NCI-H748 (cell line): ENCODE data around the gene SLC43A3.
"Not testable (repeated sequence)": the region's sequence is repeated elsewhere in the genome, so short reads cannot be mapped to it uniquely, and the experiment has no call there.

ENCODE experiments used
- DNase-seq: peaks from one replicate; lab custom pipeline; 2025; ENCODE audit not compliant: unreplicated experiment; lab: John Stamatoyannopoulos, UW

Gene SLC43A3

GRCh38 chr11:57407941-57408475 lies 18.9 kb downstream of the SLC43A3 start:
- DNase-seq, result no peak

DNA sequence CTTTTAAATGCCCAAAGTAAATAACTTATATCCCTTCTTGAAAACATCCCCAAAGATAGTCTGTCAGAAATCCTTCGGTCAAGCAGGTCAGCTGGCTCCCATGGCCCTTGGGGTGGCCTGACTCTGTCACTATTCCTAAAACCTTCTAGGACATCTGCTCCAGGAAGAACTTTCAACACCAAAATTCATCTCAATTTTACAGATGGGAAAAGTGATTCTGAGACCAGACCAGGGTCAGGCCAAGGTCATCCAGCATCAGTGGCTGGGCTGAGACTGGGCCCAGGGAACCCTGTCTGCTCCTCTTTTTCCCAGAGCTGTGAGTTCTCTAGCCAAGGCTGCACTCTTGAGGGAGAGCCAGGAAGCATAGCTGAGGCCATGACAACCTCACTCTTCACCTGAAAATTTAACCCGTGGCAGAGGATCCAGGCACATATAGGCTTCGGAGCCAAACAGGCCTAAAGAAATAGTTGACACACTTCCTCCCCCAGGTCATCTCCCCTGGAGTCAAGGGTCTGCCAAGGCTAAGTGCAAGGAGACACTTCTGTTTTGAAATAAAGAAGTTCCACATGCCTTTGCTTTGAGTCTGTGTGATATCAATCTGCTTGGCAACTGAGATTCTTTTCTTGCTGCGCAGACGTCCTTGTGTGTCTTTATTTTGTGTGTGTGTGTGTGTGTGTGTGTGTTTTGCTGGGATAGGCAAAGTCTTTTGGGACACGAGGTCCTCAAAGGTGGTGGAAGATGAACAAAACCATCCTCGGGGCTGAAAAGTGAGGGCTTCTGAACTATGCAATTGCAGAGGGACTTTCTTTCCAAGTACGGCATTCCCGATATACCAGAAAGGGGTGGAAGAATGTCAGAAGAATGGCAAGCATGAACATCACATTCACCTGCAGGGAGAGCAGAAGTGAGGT lies 19.7 kb downstream of the SLC43A3 start:
- no peak for DNase-seq

DNA sequence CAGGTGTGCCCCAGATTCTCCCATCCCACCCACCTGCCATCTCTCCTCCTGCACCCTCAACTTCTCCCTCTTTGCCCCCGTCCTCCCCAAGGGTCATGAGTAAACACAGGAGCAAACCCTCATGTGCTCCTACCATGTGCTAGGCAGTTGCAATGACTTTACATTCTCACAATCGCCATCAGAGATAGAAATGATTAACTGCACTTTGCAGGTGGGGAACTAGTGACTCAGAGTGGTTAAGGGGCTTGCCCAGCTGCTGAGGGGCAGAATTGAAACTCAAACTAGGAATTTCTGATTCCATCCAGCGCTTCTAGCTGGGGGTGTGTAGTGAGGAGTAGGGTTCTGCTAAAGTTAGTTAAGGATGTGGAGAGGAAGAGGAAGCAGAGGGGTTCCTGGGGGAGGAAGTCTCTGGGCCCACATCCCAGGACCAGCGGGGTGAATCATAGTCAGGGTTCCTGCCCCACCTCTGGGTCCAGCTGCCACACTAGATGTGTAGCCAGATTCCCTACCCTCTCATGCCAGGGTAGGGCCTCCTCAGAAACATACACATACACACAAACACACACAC lies 20.5 kb downstream of the SLC43A3 start:
- DNase-seq, result no peak

- DNase-seq, result no peak
Observed at GRCh38 chr11:57405271-57405860, 21.6 kb downstream of the SLC43A3 start.

DNA sequence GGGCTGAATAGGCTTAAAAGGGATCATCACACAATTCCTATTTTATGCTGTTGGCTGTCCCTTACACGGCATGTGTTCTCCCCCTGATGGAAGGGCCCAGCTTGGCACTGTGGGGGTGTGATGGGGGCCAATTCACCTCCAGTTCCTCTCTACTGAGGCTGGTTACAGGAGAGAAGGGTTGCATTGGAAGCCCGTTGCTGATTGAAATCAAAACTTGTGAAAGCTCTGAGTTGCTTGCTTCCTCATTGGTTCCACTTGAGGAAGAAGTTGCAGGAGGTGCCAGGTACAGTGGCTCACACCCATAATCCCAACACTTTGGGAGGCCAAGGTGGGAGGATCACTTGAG lies 23.1 kb downstream of the SLC43A3 start:
- DNase-seq, result no peak

DNA sequence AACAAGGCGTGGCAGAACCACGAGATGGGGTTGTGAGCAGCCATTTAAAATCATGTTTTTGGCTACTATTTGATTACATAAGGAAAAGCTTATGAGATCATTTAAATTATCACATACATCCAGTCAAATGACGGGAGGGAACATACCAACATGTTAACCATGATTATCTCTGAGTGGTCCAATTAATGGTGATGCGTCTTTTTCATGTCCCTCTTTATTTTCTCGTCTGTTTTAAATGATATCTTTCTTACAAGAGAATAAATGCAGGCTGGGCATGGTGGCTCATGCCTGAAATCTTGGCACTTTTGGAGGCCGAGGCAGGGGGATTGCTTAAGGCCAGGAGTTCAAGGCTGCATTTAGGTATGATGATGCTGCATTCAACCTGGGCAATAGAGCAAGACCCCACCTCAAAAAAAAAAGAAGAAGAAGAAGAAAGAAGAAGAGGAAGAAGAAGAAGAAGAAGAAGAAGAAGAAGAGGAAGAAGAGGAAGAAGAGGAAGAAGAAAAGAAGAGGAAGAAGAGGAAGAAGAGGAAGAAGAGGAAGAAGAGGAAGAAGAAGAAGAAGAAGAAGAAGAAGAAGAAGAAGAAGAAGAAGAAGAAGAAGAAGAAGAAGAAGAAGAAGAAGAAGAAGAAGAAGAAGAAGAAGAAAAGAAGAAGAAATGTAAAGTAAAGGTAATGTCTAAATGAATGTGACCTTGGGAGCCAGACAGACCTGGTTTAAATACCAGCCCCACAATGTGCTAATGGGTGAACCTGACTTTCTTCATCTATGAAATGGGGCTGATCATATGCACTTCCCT lies 23.7 kb downstream of the SLC43A3 start:
- DNase-seq, result not testable (repeated sequence)

DNA sequence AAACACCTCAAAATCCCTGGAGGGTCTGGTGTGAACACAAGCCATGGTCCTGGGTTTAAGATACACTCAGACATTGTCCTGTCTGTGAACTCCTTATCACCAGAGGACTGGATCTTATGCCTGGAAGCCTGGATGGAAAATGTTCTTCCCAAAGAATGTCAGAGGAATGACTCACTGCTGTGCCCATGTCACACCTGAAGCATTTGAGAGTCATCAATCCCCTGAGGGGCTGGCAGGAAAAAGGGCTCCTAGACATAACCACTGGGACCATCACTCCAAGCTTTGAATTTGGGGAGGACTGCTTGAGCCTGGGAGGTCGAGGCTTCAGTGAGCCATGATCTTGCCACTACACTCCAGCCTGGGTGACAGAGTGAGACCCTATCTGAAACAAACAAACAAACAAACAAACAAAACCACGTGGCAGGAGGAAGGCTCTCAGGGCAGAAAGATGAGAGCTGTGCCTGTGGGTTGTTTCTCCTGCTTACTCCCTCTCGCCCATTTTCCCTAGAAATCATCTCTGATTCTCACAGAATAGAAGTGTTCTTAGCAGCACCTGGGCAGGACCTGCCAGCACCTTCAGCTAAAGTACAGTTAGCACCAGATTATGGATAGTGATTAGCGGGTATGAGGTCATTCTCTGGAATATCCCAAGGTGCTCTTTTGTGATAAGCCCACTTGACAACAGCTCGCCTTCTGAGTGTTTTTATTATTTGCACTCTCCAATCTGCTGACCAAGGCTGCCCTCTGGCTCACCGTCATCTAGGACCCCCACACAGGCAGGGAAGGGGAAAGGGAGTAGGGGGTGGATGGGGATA lies 24.5 kb downstream of the SLC43A3 start:
- DNase-seq, result peak; percentile 15

GRCh38 chr11:57399972-57400578 lies 26.8 kb downstream of the SLC43A3 start:
- no peak for DNase-seq

GRCh38 chr11:57399221-57399620 lies 27.7 kb downstream of the SLC43A3 start:
- DNase-seq, result no peak

- DNase-seq, result no peak
Observed at GRCh38 chr11:57397394-57397990, 29.4 kb downstream of the SLC43A3 start.

DNA sequence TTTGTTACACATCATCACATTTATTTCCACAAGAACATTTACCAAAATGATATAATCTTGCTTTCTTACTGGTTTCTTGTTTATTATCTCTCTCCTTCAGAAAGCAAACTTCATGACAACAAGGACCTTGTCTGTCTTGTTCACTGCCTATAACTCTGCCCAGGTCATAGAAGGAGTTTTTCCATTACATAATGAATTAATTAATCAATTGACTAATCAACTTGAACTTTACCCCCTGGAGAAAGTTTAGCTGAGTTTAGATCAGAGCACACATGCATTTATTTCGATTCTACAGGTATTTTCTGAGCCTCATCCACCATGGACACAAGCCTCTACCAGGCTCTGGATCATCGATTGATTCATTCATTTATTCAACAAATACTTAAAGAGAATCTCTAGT lies 30.2 kb downstream of the SLC43A3 start:
- DNase-seq, result no peak

- no peak for DNase-seq
Observed at GRCh38 chr11:57395905-57396623, 30.9 kb downstream of the SLC43A3 start.

DNA sequence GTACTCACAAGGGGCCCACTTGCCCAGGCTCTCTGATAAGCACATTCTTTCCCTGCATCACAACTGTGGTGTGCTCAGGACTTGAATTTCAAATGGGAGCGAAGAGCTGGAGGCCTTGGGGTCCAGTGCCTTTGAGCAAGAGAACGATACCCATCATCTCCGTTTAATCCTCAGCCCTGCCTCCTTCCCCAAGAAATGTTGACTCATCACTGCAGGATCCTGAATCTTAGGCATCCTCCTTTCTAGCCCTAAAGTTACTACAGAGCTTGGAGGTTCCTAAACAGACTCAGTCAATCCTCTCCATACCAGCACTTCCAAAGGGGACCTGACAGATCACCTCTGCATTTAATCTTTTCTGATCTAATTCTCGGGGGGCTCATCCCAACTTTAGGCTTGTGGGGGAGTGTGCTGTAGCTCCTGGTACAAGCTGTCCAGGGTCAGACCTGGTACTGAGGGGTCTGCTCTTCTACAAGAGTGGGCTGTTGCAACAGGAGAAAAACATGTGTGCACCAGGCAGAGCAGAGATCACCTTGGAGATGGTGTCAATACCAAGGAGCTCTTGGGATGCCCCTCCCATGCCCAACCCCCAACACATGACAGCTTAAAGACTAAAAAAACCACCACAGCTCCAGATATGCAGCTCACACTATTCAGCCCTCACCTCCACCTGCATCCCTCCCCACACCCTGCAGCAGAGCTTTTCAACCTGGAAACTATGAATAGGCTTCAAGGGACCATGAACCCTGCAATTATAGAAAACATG lies 32.5 kb downstream of the SLC43A3 start:
- no peak for DNase-seq

GRCh38 chr11:57392763-57393105 lies 34.2 kb downstream of the SLC43A3 start:
- no peak for DNase-seq

DNA sequence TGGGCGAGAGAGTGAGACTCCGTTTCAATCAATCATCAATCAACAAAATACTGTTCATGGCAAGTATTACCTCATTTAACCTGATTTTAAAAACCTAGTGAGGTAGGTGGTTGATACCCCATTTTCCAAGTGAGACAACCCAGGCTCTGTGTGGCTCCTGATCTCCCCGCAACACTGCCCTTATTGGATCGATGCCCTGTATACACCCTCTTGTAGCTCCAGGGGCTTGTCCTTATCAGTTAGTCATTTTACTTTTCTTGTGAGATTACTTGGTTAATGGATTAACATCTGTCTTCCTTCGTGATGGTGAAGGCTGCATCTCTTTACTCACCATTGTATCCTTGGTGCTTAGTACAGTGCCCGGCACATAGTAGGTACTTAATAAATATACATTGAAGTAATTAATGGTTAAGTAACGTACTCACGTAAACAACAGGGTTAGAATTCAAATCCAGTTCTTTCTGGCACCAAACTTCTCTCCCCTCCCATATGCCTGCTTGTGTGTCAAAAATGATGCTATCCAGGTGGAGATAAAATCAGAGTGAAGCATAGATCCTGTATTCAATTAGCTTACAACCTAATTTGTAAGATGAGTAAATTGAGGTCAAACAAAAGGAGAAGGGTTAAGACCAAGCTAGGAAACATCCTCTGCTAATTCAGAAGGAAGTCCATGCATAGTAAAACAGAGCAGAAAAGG lies 34.7 kb downstream of the SLC43A3 start:
- no peak for DNase-seq

DNA sequence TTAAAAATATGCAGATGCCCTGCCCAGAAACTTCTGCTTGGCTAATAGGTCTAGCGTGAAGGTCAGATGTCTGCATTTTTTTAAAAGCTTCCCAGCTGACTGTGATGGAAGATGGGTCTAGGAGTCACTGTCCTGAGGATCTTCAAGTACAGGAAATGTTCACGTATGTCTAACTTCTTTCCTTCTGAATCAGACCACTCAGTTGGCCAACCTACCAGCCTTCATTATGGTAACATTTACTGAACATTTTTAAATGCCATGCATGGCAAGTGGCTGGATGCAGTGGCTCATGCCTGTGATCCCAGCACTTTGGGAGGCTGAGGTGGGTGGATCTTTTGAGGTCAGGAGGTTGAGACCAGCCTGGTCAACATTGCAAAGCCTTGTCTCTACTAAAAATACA lies 35.4 kb downstream of the SLC43A3 start:
- no peak for DNase-seq

DNA sequence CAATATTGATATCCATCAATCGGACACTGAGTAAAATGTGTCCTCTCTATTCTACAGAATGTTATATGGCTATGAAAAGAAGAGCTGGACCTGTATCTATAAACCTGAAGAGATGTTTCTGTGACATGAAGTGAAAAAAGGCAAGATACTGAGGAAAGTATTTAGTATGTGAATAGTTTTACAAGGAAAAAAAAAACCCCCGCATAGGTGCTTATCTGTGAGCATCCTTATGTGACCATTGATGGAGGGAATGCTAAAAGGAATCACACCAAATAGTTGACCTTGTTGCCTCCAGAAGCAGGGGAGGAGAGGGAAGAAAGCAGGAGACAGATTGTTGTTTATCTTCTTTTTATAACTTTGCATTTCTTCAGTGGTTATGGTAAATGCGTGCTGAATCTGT lies 35.8 kb downstream of the SLC43A3 start:
- DNase-seq, result no peak

DNA sequence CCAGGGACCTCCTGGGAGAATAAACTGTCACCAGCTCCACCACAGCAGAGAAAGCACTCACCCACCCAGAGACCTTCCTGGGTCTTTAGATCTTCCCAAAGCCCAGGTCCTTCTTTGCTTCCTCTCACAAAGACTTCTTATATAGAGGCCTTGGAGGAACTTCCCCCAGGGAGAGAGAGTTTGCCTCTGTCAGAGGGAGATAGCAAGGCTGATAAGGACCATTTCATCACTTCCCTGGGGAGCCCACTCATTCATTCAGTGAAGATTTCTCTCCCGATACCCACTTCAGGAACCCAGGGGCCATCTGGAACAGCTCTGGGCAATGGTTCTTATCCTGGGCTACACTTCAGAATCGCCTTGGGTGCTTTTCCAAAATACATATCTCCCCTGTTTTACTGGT lies 36.4 kb downstream of the SLC43A3 start, which contains the start of gene PRG2:
PRG2 (minus strand) TSS at position 116 of the 400 bp plus-strand sequence. CDS start 706 bp downstream, outside the sequence.
- DNase-seq, result no peak
